ENCODE data around the gene KISS1R.
"Not testable (repeated sequence)": the region's sequence is repeated elsewhere in the genome, so short reads cannot be mapped to it uniquely, and the experiment has no call there.

KISS1R gene

GRCh38 chr19:876089-876488, 41.0 kb upstream of the KISS1R start:
- FAIRE-seq: no peak
- DNase-seq (ENCODE audit: insufficient read length, low spot score): no peak

GRCh38 chr19:876780-877314, 40.3 kb upstream of the KISS1R start:
- FAIRE-seq (no peak), DNase-seq (ENCODE audit: insufficient read length, low spot score) (no peak)
- TF ChIP-seq POLR2A (IDR thresholded peaks at IDR 0.05; ENCODE audit: low read depth, low read length): no peak

More at GRCh38 chr19:876089-876488, 41.0 kb upstream of the KISS1R start:
- no peak for TF ChIP-seq POLR2A (IDR thresholded peaks at IDR 0.05; ENCODE audit: low read depth, low read length)

GRCh38 chr19:877992-878660, 39.0 kb upstream of the KISS1R start:
- FAIRE-seq; DNase-seq (ENCODE audit: insufficient read length, low spot score): not testable (repeated sequence)

GRCh38 chr19:878751-879561, 38.2 kb upstream of the KISS1R start:
- FAIRE-seq; DNase-seq (ENCODE audit: insufficient read length, low spot score): not testable (repeated sequence)

GRCh38 chr19:879711-880438, 37.3 kb upstream of the KISS1R start:
- no peak for FAIRE-seq
- DNase-seq (ENCODE audit: insufficient read length, low spot score): no peak
- no peak for TF ChIP-seq POLR2A (IDR thresholded peaks at IDR 0.05; ENCODE audit: low read depth, low read length)

- DNase-seq (ENCODE audit: insufficient read length, low spot score) (no peak), FAIRE-seq (no peak)
- TF ChIP-seq POLR2A (IDR thresholded peaks at IDR 0.05; ENCODE audit: low read depth, low read length): no peak
Observed at GRCh38 chr19:881385-882071, 35.6 kb upstream of the KISS1R start.

GRCh38 chr19:882871-883497, 34.1 kb upstream of the KISS1R start:
- DNase-seq (ENCODE audit: insufficient read length, low spot score) (no peak), FAIRE-seq (no peak)
- no peak for TF ChIP-seq POLR2A (IDR thresholded peaks at IDR 0.05; ENCODE audit: low read depth, low read length)

GRCh38 chr19:883661-884211, 33.4 kb upstream of the KISS1R start:
- DNase-seq (ENCODE audit: insufficient read length, low spot score) (no peak), FAIRE-seq (no peak)
- no peak for TF ChIP-seq POLR2A (IDR thresholded peaks at IDR 0.05; ENCODE audit: low read depth, low read length)

GRCh38 chr19:884420-885211, 32.5 kb upstream of the KISS1R start:
- no peak for TF ChIP-seq POLR2A (IDR thresholded peaks at IDR 0.05; ENCODE audit: low read depth, low read length)
- FAIRE-seq: no peak
- no peak for DNase-seq (ENCODE audit: insufficient read length, low spot score)

- no peak for TF ChIP-seq POLR2A (IDR thresholded peaks at IDR 0.05; ENCODE audit: low read depth, low read length)
- DNase-seq (ENCODE audit: insufficient read length, low spot score) (no peak), FAIRE-seq (no peak)
Observed at GRCh38 chr19:885536-886224, 31.5 kb upstream of the KISS1R start.

- DNase-seq (ENCODE audit: insufficient read length, low spot score) (no peak), FAIRE-seq (no peak)
- TF ChIP-seq POLR2A (IDR thresholded peaks at IDR 0.05; ENCODE audit: low read depth, low read length): no peak
Observed at GRCh38 chr19:887072-887471, 30.1 kb upstream of the KISS1R start.

GRCh38 chr19:887599-887998, 29.5 kb upstream of the KISS1R start:
- TF ChIP-seq POLR2A (IDR thresholded peaks at IDR 0.05; ENCODE audit: low read depth, low read length): no peak
- DNase-seq (ENCODE audit: insufficient read length, low spot score) (no peak), FAIRE-seq (no peak)
